Chondrocyte (in vitro differentiated cells): Measurements from ENCODE around the gene MAB21L4. TPM values are rescaled to one million over a fixed set of nuclear protein-coding genes. Genes with fewer than 3 reads are reported as not detected.

Experiments
- DNase-seq: peaks from one replicate; pipeline ENCODE4 v3.0.0; 2021; ENCODE audit warnings: mixed read lengths, low spot score
- H3K27ac Mint-ChIP-seq: one replicate; pipeline ENCODE4 v1.8.0; 2021; ENCODE audit warnings: mild to moderate bottlenecking, moderate library complexity, mixed read lengths; ENCODE audit not compliant: unreplicated experiment
- H3K27me3 Mint-ChIP-seq: 2 replicates; pipeline ENCODE4 v1.8.0; 2021; ENCODE audit warnings: low read depth, mixed read lengths
- H3K36me3 Mint-ChIP-seq: 2 replicates; pipeline ENCODE4 v1.8.0; 2021; ENCODE audit warnings: low read depth, mixed read lengths
- H3K4me1 Mint-ChIP-seq: 2 replicates; pipeline ENCODE4 v1.8.0; 2021; ENCODE audit warnings: low read depth, mild to moderate bottlenecking, mixed read lengths
- H3K4me3 Mint-ChIP-seq: one replicate; pipeline ENCODE4 v1.8.0; 2021; ENCODE audit warnings: mild to moderate bottlenecking, moderate library complexity, mixed read lengths; ENCODE audit not compliant: unreplicated experiment
- H3K9me3 Mint-ChIP-seq: 2 replicates; pipeline ENCODE4 v1.8.0; 2021; ENCODE audit warnings: low read depth, mixed read lengths
- total RNA-seq: library from RNA; stranded (reverse); gene quantifications from 3 replicates; pipeline ENCODE4 v1.2.1, GENCODE V29; 2021
- TF ChIP-seq, protein P1 (sequence below): fragments of 200-600 bp; sonication (generic); IDR thresholded peaks from 2 replicates; pipeline ENCODE4 v1.5.0; 2021; ENCODE audit warnings: antibody characterized with exemption, mild to moderate bottlenecking, moderate library complexity

Gene MAB21L4
- total RNA-seq, 1 donor from 2014 or later: not detected

DNA sequence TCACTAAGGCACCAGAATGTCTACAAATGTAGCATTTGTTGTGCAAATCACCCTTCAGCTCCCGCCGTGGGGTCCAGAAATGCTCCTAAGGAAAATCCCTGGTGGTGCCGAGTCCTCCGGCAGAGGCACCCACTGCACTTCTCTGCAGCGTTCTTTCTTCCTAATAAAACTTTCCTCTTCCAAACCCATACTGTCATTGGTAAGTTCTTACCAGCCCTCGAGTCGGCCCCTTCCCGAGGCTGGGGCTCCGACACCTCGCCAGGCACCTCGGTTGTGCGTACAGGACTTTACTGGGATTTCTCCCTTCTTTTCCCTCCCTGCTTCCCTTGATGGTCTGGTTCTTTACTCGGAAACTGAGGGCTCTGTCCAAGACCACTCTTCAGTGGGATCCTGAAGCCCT lies 37.6 kb downstream of the MAB21L4 start:
- Mint-ChIP-seq H3K9me3 (peaks cover 11% of the 10 kb centered on the region), H3K27ac (no peak overlapping the region), H3K27me3 (peaks cover 28% of the 10 kb centered on the region), H3K36me3 (no peaks in the 10 kb centered on the region), H3K4me3 (no peak overlapping the region), H3K4me1 (no peaks in the 10 kb centered on the region)
- DNase-seq: peak; percentile 32
- TF ChIP-seq, protein P1, sequence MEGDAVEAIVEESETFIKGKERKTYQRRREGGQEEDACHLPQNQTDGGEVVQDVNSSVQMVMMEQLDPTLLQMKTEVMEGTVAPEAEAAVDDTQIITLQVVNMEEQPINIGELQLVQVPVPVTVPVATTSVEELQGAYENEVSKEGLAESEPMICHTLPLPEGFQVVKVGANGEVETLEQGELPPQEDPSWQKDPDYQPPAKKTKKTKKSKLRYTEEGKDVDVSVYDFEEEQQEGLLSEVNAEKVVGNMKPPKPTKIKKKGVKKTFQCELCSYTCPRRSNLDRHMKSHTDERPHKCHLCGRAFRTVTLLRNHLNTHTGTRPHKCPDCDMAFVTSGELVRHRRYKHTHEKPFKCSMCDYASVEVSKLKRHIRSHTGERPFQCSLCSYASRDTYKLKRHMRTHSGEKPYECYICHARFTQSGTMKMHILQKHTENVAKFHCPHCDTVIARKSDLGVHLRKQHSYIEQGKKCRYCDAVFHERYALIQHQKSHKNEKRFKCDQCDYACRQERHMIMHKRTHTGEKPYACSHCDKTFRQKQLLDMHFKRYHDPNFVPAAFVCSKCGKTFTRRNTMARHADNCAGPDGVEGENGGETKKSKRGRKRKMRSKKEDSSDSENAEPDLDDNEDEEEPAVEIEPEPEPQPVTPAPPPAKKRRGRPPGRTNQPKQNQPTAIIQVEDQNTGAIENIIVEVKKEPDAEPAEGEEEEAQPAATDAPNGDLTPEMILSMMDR: no peak

DNA sequence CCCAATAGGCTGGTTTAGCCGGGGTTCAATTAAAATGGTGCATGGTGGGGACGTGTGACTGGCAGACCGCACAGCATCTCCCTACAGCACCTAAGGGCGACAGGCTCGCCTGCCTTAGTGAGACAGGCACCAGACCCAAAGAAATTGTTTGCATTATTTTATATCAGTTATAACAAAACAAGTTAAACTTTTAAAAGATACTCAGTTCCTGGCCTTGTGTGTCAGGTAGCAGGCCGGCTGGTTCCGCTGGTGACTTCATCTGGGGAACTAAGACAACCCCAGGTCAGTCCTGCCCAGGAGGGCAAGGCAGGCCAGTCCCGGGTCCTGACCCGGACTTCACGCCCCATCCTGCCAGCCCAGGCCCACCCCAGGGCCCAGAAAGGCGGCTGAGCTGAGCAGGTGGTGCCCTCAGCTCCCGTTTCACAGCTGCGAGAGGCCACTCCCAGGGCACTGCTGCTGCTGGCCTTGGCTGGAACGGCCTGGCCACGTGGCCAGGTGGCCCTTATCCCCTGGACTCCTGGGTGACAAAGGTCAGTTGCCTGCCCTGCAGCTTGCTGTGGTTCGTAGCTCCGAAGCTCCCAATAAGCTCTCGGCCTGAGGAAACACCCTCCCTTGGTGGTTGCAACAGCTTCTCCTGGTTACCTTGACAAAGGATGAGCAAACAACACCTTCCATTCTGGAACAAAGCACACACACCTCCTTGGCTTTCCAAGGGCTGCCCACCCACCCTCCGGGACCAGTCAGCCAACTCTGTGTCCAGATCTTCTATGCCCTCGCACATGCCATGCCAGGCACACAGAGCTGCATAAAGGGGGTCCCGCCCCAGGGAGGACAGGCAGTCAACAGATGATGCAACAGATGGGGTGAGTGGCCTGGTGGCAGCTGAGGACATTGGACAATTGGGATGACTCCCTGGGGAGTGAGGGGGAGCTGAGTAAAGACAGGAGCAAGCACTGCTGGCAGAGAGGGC lies 38.6 kb downstream of the MAB21L4 start:
- Mint-ChIP-seq H3K9me3 (peaks cover 11% of the 10 kb centered on the region), H3K27ac (no peak overlapping the region), H3K4me3 (no peak overlapping the region), H3K4me1 (no peaks in the 10 kb centered on the region), H3K36me3 (no peaks in the 10 kb centered on the region), H3K27me3 (peaks cover 25% of the 10 kb centered on the region)
- TF ChIP-seq, protein P1: no peak
- peak; percentile 71 for DNase-seq

DNA sequence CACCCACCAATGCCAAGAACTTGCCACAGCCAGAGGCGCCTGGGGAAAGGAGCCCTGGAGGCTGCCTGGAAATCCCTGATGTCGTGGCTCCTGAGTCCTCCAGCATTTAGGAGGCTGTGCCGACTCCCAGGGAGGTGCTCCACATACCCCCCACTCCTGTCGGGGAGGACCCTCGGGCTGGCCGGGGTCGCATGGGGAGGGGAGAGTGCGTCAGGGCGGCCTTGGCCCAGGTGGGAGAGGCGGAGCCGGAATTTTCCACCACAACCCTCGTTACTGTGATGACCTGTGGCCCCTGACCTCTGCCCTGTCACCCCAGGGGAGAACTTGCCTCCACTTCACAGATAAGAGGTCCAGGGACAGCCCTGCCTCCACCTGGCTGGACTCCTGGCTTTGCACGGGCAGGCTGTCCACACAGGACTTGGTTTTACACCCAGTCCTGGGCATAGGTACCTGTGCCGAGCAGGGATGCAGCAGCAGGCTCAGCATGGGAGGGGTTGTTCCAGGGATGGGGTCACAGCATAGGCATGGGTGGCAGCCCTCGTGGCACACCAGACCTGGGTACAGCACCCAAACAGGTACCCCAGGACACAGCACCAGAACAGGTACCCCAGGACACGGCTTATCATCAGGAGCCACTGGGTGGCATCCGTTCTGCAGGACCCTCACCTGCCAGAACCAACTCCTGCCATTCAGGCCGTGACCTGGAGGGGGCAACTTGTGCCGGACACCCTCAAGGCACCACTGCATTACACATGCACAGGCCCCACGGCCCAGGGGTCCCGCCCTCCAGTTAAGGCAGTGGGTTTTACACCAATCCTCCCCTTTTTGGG lies 39.6 kb downstream of the MAB21L4 start:
- Mint-ChIP-seq H3K36me3 (no peaks in the 10 kb centered on the region), H3K27me3 (peaks cover 28% of the 10 kb centered on the region), H3K9me3 (peaks cover 11% of the 10 kb centered on the region), H3K27ac (no peak overlapping the region), H3K4me1 (no peaks in the 10 kb centered on the region), H3K4me3 (no peak overlapping the region)
- DNase-seq: peak; percentile 76
- TF ChIP-seq, protein P1: peak; percentile 38

DNA sequence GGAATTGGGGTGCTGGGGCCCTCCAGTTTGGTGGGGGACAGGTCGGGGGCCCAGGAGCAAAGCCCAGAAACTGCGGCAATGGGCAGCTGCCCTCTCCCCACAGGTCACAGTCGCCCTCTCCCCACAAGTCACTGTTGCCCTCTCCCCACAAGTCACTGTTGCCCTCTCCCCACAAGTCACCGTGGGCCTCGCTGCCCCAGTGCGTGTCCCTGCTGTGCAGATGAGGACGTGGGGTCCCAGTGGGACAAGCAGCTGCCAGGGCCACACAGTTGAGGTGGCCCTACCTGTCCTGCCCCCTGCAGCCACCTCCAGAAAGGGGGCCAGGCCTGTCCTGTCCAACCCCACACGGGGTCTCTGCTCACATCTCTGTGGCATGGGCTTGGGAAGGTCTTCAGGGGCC lies 40.3 kb downstream of the MAB21L4 start:
- Mint-ChIP-seq H3K4me1 (no peaks in the 10 kb centered on the region), H3K27ac (no peak overlapping the region), H3K9me3 (peaks cover 11% of the 10 kb centered on the region), H3K4me3 (no peak overlapping the region), H3K36me3 (no peaks in the 10 kb centered on the region), H3K27me3 (peaks cover 26% of the 10 kb centered on the region)
- DNase-seq: peak; percentile 74
- TF ChIP-seq, protein P1: no peak

DNA sequence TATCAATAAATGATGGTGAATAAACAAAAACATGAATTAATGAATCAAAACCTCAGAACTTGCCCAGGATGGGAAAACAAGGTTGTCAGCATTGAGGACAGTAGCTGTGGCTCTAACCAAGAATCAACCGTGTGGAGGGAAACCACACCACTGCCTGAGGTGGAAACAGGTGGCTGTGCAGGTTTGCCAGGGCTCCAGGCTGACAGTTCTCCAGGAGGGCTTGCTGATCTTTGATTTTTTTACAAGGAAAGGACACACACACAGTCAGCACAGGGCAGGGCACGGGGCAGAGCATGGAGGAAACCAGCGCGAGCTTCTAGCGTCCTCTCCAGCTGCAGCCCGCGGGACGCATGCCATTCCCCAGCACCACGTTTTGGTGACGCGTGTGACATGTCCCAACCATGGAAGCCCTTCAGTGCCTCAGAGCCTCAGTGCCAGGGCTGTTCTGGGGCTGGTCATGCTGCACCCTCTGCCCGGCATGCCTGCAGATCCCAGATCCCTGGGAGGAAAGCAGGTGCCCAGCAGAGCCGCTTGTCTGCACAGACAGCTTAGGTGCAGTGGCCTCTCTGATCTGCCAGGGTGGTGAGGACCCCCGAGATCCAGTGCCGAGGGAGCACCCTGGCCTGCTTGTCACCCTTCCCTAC lies 43.2 kb downstream of the MAB21L4 start:
- Mint-ChIP-seq H3K36me3 (no peaks in the 10 kb centered on the region), H3K9me3 (peaks cover 11% of the 10 kb centered on the region), H3K4me3 (no peak overlapping the region), H3K27me3 (peaks cover 8% of the 10 kb centered on the region), H3K27ac (no peak overlapping the region), H3K4me1 (no peaks in the 10 kb centered on the region)
- DNase-seq: no peak
- TF ChIP-seq, protein P1: no peak
